C4-2B (cell line): ENCODE measurements around the gene NEGR1.

Experiments
- ZFX ChIP-seq: fragments of 450-650 bp; IDR thresholded peaks from 2 replicates; pipeline ENCODE4 v1.6.1; 2017
- TF ChIP-seq, protein P1 (sequence below): fragments of 450-650 bp; conservative IDR thresholded peaks from 2 replicates; pipeline ENCODE4 v1.5.1; 2017; ENCODE audit warnings: mild to moderate bottlenecking

DNA sequence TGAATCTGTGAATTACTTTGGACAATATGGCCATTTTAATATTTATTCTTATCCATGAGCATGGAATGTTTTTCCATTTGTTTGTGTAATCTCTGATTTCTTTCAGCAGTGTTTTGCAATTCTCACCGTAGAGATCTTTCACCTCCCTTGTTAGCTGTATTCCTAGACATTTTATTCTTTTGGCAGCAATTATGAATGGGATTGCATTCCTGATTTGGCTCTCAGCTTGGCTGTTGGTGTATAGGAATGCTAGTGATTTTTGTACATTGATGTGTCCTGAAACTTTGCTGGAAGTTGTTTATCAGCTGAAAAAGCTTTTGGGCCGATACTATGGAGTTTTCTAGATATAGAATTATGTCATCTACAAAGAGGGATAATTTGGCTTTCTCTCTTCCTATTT, 44.2 kb upstream of the NEGR1 start:
- TF ChIP-seq, protein P1, sequence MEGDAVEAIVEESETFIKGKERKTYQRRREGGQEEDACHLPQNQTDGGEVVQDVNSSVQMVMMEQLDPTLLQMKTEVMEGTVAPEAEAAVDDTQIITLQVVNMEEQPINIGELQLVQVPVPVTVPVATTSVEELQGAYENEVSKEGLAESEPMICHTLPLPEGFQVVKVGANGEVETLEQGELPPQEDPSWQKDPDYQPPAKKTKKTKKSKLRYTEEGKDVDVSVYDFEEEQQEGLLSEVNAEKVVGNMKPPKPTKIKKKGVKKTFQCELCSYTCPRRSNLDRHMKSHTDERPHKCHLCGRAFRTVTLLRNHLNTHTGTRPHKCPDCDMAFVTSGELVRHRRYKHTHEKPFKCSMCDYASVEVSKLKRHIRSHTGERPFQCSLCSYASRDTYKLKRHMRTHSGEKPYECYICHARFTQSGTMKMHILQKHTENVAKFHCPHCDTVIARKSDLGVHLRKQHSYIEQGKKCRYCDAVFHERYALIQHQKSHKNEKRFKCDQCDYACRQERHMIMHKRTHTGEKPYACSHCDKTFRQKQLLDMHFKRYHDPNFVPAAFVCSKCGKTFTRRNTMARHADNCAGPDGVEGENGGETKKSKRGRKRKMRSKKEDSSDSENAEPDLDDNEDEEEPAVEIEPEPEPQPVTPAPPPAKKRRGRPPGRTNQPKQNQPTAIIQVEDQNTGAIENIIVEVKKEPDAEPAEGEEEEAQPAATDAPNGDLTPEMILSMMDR, result no peak
- TF ChIP-seq ZFX, result no peak
